Measurements from ENCODE around the gene RYR3. TPM values are rescaled to one million over a fixed set of nuclear protein-coding genes. Genes with fewer than 3 reads are reported as not detected.

RYR3 gene
- total RNA-seq, 1 donor from 2014 or later = under 0.01 TPM

- no peaks in the 10 kb centered on the region for H3K36me3 ChIP-seq (ENCODE audit: control insufficient read depth, insufficient read depth, low read length)
- no peak for DNase-seq (ENCODE audit: low read depth)
- FAIRE-seq = no peak
- TF ChIP-seq, protein P1, sequence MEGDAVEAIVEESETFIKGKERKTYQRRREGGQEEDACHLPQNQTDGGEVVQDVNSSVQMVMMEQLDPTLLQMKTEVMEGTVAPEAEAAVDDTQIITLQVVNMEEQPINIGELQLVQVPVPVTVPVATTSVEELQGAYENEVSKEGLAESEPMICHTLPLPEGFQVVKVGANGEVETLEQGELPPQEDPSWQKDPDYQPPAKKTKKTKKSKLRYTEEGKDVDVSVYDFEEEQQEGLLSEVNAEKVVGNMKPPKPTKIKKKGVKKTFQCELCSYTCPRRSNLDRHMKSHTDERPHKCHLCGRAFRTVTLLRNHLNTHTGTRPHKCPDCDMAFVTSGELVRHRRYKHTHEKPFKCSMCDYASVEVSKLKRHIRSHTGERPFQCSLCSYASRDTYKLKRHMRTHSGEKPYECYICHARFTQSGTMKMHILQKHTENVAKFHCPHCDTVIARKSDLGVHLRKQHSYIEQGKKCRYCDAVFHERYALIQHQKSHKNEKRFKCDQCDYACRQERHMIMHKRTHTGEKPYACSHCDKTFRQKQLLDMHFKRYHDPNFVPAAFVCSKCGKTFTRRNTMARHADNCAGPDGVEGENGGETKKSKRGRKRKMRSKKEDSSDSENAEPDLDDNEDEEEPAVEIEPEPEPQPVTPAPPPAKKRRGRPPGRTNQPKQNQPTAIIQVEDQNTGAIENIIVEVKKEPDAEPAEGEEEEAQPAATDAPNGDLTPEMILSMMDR (IDR thresholded peaks at IDR 0.05; ENCODE audit: insufficient read depth, low read length, severe bottlenecking) = no peak
- no peak overlapping the region for H3K4me3 ChIP-seq (ENCODE audit: low read depth, low read length)
- no peaks in the 10 kb centered on the region for H3K27me3 ChIP-seq (ENCODE audit: control insufficient read depth, insufficient read depth, low read length)
These were observed 435.4 kb downstream of the RYR3 start for GRCh38 chr15:33746203-33746602.

GRCh38 chr15:33753012-33753411, 442.2 kb downstream of the RYR3 start:
- Histone ChIP-seq H3K4me3 (ENCODE audit: low read depth, low read length) (no peak overlapping the region), H3K36me3 (ENCODE audit: control insufficient read depth, insufficient read depth, low read length) (no peaks in the 10 kb centered on the region), H3K27me3 (ENCODE audit: control insufficient read depth, insufficient read depth, low read length) (no peaks in the 10 kb centered on the region)
- FAIRE-seq = no peak
- no peak for DNase-seq (ENCODE audit: low read depth)
- TF ChIP-seq, protein P1 (IDR thresholded peaks at IDR 0.05; ENCODE audit: insufficient read depth, low read length, severe bottlenecking) = no peak

- FAIRE-seq = no peak
- Histone ChIP-seq H3K36me3 (ENCODE audit: control insufficient read depth, insufficient read depth, low read length) (no peaks in the 10 kb centered on the region), H3K4me3 (ENCODE audit: low read depth, low read length) (no peak overlapping the region), H3K27me3 (ENCODE audit: control insufficient read depth, insufficient read depth, low read length) (no peaks in the 10 kb centered on the region)
- TF ChIP-seq, protein P1 (IDR thresholded peaks at IDR 0.05; ENCODE audit: insufficient read depth, low read length, severe bottlenecking) = no peak
- no peak for DNase-seq (ENCODE audit: low read depth)
These were observed 443.5 kb downstream of the RYR3 start for GRCh38 chr15:33754242-33754641.

- Histone ChIP-seq H3K27me3 (ENCODE audit: control insufficient read depth, insufficient read depth, low read length) (no peaks in the 10 kb centered on the region), H3K4me3 (ENCODE audit: low read depth, low read length) (no peak overlapping the region), H3K36me3 (ENCODE audit: control insufficient read depth, insufficient read depth, low read length) (no peaks in the 10 kb centered on the region)
- TF ChIP-seq, protein P1 (IDR thresholded peaks at IDR 0.05; ENCODE audit: insufficient read depth, low read length, severe bottlenecking) = no peak
- no peak for FAIRE-seq
- no peak for DNase-seq (ENCODE audit: low read depth)
These were observed 446.2 kb downstream of the RYR3 start for GRCh38 chr15:33756961-33757360.

GRCh38 chr15:33757516-33758232, 446.9 kb downstream of the RYR3 start:
- TF ChIP-seq, protein P1 (IDR thresholded peaks at IDR 0.05; ENCODE audit: insufficient read depth, low read length, severe bottlenecking) = no peak
- no peak for FAIRE-seq
- Histone ChIP-seq H3K4me3 (ENCODE audit: low read depth, low read length) (no peak overlapping the region), H3K36me3 (ENCODE audit: control insufficient read depth, insufficient read depth, low read length) (no peaks in the 10 kb centered on the region), H3K27me3 (ENCODE audit: control insufficient read depth, insufficient read depth, low read length) (no peaks in the 10 kb centered on the region)
- no peak for DNase-seq (ENCODE audit: low read depth)

- Histone ChIP-seq H3K27me3 (ENCODE audit: control insufficient read depth, insufficient read depth, low read length) (no peaks in the 10 kb centered on the region), H3K36me3 (ENCODE audit: control insufficient read depth, insufficient read depth, low read length) (no peaks in the 10 kb centered on the region), H3K4me3 (ENCODE audit: low read depth, low read length) (no peak overlapping the region)
- DNase-seq (ENCODE audit: low read depth) (peak; percentile 7), FAIRE-seq (no peak)
- TF ChIP-seq, protein P1 (IDR thresholded peaks at IDR 0.05; ENCODE audit: insufficient read depth, low read length, severe bottlenecking) = peak; percentile 6
These were observed 455.6 kb downstream of the RYR3 start for GRCh38 chr15:33766389-33766788.
